A549 (cell line): Measurements from ENCODE around the gene RIOK1. TPM values are rescaled to one million over a fixed set of nuclear protein-coding genes. Genes with fewer than 3 reads are reported as not detected.

Experiments
- ATAC-seq, 2 experiments: fragments of 200-7000 bp in 1 of 2; fragments of >200 bp in 1 of 2; cut with Nextera tagmentation in 1 of 2; cut with Tn5 transposase in 1 of 2; 3 replicates each; pipeline versions ENCODE4 v1.8.0 to v1.9.1; 2018 to 2020; ENCODE audit warnings: mild to moderate bottlenecking in 1 of 2, moderate library complexity in 1 of 2
- CTCF ChIA-PET: fragments of 300-600 bp; sonication (Branson Sonifier 250); formaldehyde crosslinking; extraction: SDS; loops from one replicate; lab custom pipeline; 2021; ENCODE audit warnings: antibody characterized with exemption, inconsistent platforms; lab: Yijun Ruan, JAX
- POLR2A ChIA-PET: fragments of 350-600 bp; formaldehyde crosslinking; extraction: SDS; loops from one replicate; lab custom pipeline; 2021; ENCODE audit warnings: antibody characterized with exemption, inconsistent platforms; lab: Yijun Ruan, JAX
- DNase-seq, 2 experiments: peaks; one replicate each; pipeline versions ENCODE4 v3.0.0 to v3.0.0-alpha.2; 2011 to 2016; ENCODE audit warnings: low read depth in 1 of 2, low spot score in 1 of 2
- FAIRE-seq: peaks from 2 replicates; lab custom pipeline; 2011; peaks lifted over from hg19 to GRCh38; lab: Jason Lieb, UNC
- H3K27ac ChIP-seq, 2 experiments: fragments of >200 bp; sonication (Bioruptor Twin); formaldehyde crosslinking; 3 replicates each; pipeline ENCODE4 v1.5.1; 2016 to 2017
- H3K4me1 ChIP-seq: fragments of >200 bp; sonication (Bioruptor Twin); formaldehyde crosslinking; 3 replicates; pipeline ENCODE4 v1.6.1; 2016
- H3K4me2 ChIP-seq: fragments of >200 bp; sonication (Bioruptor Twin); formaldehyde crosslinking; 3 replicates; pipeline ENCODE4 v1.6.1; 2016
- H3K4me3 ChIP-seq: fragments of >200 bp; sonication (Bioruptor Twin); formaldehyde crosslinking; 3 replicates; pipeline ENCODE4 v1.5.1; 2016
- H3K9me3 ChIP-seq: fragments of >200 bp; sonication (Bioruptor Twin); formaldehyde crosslinking; 3 replicates; pipeline ENCODE4 v1.6.1; 2016
- CBX8 ChIP-seq: fragments of 200-600 bp; sonication (generic); IDR thresholded peaks from 2 replicates; pipeline ENCODE4 v1.6.1; 2016
- HOXB13 ChIP-seq: fragments of 250-450 bp; sonication (Bioruptor Pico); IDR thresholded peaks from 2 replicates; pipeline ENCODE4 v1.5.0; 2020; ENCODE audit warnings: low read depth, mild to moderate bottlenecking, moderate library complexity
- KDM5A ChIP-seq: fragments of 200-600 bp; sonication (generic); IDR thresholded peaks from 2 replicates; pipeline ENCODE4 v1.6.1; 2016; ENCODE audit warnings: antibody characterized with exemption, mild to moderate bottlenecking
- MYC ChIP-seq: IDR thresholded peaks from 2 replicates; pipeline ENCODE4 v1.6.1; 2012; ENCODE audit warnings: mild to moderate bottlenecking, inconsistent platforms, low read length, improper control_type of control experiment, borderline replicate concordance
- NPAS2 ChIP-seq: fragments of 250-450 bp; sonication (Bioruptor Pico); IDR thresholded peaks from 2 replicates; pipeline ENCODE4 v1.8.0; 2022; ENCODE audit warnings: mild to moderate bottlenecking, moderate library complexity, borderline replicate concordance
- PHF8 ChIP-seq: fragments of 200-600 bp; sonication (generic); IDR thresholded peaks from 2 replicates; pipeline ENCODE4 v1.6.1; 2016; ENCODE audit warnings: low read depth, mild to moderate bottlenecking, antibody characterized with exemption, moderate library complexity, borderline replicate concordance
- RARB ChIP-seq: fragments of 250-450 bp; sonication (Bioruptor Pico); IDR thresholded peaks from 2 replicates; pipeline ENCODE4 v1.8.0; 2021; ENCODE audit warnings: mild to moderate bottlenecking, moderate library complexity
- REST ChIP-seq: fragments of 200-600 bp; sonication (generic); IDR thresholded peaks from 2 replicates; pipeline ENCODE4 v1.6.1; 2016; ENCODE audit warnings: antibody characterized with exemption, mild to moderate bottlenecking, moderate library complexity
- WGBS: methylation state at CpG from one replicate; pipeline ENCODE4 v1.1.6; 2017; ENCODE audit errors: missing lambda C conversion rate; 5-methylcytosine and 5-hydroxymethylcytosine counted together
- polyA plus RNA-seq, 4 experiments: library from polyadenylated mRNA; depleted of rRNA in 3 of 4; stranded (reverse); fragments of >200 nt; fragmentation: RNase III in 1 of 4; extraction: RNeasy Plus Mini Kit Qiagen cat#74134 plus additional on column Dnase treatment in 1 of 4; gene quantifications; 2 replicates in 3 of 4; 3 replicates in 1 of 4; pipeline ENCODE4 v1.2.3, GENCODE V29; 2011 to 2017
- TF ChIP-seq, protein P1 (sequence below): fragments of >200 bp; sonication (Bioruptor Twin); formaldehyde crosslinking; IDR thresholded peaks from 3 replicates; pipeline ENCODE4 v1.5.1; 2016

RIOK1 gene
- polyA plus RNA-seq, 2 of the 4 experiments (the other 2 are of a cell fraction), result 16.1 to 20.4 TPM

DNA sequence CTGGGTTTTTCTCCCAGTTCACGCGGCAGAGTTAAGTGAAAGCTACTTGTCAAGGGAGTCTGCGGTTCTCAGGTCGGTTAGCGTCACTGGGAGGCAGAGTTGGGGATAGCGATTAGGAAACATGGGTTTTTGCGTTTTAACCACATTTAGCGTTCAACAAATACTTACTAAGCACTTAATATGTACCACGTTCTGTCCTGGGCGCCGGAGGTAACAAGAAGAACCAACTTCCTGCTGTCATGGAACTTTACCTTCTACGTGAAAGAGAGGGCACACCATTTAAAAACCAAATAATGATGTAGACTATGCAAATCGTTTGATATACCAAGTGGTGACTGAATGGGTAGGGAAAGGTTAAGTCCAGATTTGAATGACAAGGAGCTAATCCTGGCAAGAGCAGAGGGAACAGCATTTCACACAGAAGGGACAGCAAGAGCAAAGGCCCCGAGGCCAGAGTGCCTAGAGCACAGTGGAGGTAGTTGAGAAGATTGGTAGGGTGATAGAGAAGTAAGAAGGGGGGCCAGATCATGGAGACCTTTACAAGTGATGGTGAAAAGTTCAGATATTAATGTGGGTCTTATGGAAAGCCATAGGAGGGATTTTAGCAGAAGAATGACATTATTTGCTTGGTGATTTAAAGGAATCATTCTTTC, 744 bp downstream of the RIOK1 start:
- peaks cover 24% of the 10 kb centered on the region for H3K4me1 ChIP-seq
- ChIA-PET CTCF (interaction anchor here (1.5 to 2.1 kb wide), 2 partner anchors 93 to 115 kb away, joined by 3 to 10 read pairs; no protein-coding TSS in a partner anchor), POLR2A (interaction anchor here (0.5 to 1.9 kb wide), 9 partner anchors 68 to 703 kb away, joined by 3 to 7 read pairs (median 4); partner anchors contain the start of genes DSP, SNRNP48 and SSR1)
- peak overlapping the region; percentile 71 for H3K4me3 ChIP-seq
- peak overlapping the region; percentile 90 for H3K4me2 ChIP-seq
- H3K27ac ChIP-seq, result peak overlapping the region; percentile 92 to 99
- ATAC-seq (no peak), FAIRE-seq (no peak), DNase-seq (no peak)
- TF ChIP-seq KDM5A (peak; percentile 39; the same call in 1 of the 2 replicates), RARB (no peak), MYC (no peak), REST (no peak)
- 2% methylated on average over 14 of the region's 14 CpGs for WGBS
- no peaks in the 10 kb centered on the region for H3K9me3 ChIP-seq

- no peak for DNase-seq
- H3K4me1 ChIP-seq, result peaks cover 24% of the 10 kb centered on the region
- peak overlapping the region; percentile 71; the same call in 2 of the 3 replicates for H3K4me3 ChIP-seq
- ChIA-PET CTCF (no interaction called here), POLR2A (no interaction called here)
- TF ChIP-seq, protein P1, sequence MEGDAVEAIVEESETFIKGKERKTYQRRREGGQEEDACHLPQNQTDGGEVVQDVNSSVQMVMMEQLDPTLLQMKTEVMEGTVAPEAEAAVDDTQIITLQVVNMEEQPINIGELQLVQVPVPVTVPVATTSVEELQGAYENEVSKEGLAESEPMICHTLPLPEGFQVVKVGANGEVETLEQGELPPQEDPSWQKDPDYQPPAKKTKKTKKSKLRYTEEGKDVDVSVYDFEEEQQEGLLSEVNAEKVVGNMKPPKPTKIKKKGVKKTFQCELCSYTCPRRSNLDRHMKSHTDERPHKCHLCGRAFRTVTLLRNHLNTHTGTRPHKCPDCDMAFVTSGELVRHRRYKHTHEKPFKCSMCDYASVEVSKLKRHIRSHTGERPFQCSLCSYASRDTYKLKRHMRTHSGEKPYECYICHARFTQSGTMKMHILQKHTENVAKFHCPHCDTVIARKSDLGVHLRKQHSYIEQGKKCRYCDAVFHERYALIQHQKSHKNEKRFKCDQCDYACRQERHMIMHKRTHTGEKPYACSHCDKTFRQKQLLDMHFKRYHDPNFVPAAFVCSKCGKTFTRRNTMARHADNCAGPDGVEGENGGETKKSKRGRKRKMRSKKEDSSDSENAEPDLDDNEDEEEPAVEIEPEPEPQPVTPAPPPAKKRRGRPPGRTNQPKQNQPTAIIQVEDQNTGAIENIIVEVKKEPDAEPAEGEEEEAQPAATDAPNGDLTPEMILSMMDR, result no peak
- TF ChIP-seq, all 56 proteins: peak for 0
- ATAC-seq (no peak), FAIRE-seq (no peak)
- 52% methylated on average over 4 of the region's 4 CpGs for WGBS
- Histone ChIP-seq H3K4me2 (peak overlapping the region; percentile 90), H3K27ac (0 out of 6 replicates have a peak overlapping the region, but pooled peaks of 1 of the 2 experiments have one; percentile 16), H3K9me3 (no peaks in the 10 kb centered on the region)
Observed at GRCh38 chr6:7391151-7391550, 1.5 kb downstream of the RIOK1 start.

DNA sequence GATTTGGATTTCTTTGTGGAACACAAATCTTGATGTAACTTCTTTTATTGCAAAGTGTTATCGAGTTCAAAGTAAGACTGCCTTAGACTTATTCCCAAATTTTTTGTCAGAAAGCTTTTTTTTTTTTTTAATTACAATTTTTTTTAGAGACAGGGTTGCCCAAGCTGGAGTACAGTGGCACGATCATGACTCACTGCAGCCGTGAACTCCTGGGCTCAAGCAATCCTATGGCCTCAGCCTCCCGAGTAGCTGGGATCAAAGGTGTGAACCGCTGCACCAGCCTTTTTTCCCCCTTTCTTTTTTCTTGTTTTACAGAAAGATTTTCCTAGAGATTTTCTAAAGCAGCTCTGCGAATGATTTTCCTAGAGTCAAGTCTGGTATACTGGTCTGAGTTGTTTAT, 2.8 kb downstream of the RIOK1 start:
- DNase-seq (no peak), FAIRE-seq (no peak), ATAC-seq (no peak)
- Histone ChIP-seq H3K9me3 (no peaks in the 10 kb centered on the region), H3K4me1 (peaks cover 24% of the 10 kb centered on the region), H3K4me3 (no peak overlapping the region), H3K27ac (no peak overlapping the region), H3K4me2 (peak overlapping the region; percentile 90; the same call in 2 of the 3 replicates)
- TF ChIP-seq PHF8 (no peak), HOXB13 (CRISPR knock-in tag) (no peak), NPAS2 (CRISPR knock-in tag) (no peak), CBX8 (no peak)
- TF ChIP-seq, protein P1, result no peak
- WGBS, result 84% methylated on average over 6 of the region's 6 CpGs
- ChIA-PET POLR2A (interaction anchor here (0.6 kb wide), 1 partner anchor 78 kb away, joined by 3 read pairs; no protein-coding TSS in a partner anchor), CTCF (no interaction called here)
